ENCODE measurements around the gene BRAF.
"Not testable (repeated sequence)": the region's sequence is repeated elsewhere in the genome, so short reads cannot be mapped to it uniquely, and the experiment has no call there.

BRAF gene

DNA sequence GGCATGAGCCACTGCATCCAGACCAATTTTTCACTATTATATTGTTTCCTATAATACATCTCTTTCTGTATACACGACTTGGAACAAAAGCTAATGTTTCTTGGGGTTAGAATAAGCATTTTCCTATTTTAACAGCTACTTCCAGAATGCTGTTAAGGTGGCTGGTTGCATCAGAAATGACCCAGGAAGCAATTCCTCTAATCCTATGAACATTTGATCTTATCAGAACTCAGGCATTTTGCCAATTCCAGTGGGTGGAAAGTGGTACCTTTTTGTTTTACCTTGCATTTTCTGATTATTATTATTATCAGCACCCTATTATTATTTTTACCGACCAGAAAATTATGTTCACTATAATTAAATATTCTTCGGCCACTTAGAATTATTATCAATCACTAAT lies 154.9 kb downstream of the BRAF start:
- no peak for DNase-seq (ENCODE audit: low read depth in 2 of 2)

DNA sequence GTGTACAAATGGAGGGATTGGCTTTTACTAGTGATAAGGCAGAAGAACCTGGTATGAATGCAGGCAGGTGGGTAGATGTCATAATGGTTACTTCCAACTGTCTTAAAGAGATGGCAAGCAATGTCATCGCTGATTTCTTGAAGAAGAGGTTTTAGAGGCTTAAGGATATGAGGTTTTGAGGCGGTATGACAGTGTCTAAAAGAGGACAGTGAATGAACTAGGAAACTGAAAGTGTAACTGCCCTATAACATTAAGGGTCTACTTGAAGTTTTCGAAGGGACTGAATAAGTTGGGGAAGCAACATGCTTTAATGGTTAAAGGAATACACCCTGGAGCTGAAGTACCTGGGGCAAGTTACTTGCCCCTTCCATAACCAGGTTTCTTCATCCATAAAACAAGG lies 157.3 kb downstream of the BRAF start:
- DNase-seq (ENCODE audit: low read depth in 2 of 2), result no peak

DNA sequence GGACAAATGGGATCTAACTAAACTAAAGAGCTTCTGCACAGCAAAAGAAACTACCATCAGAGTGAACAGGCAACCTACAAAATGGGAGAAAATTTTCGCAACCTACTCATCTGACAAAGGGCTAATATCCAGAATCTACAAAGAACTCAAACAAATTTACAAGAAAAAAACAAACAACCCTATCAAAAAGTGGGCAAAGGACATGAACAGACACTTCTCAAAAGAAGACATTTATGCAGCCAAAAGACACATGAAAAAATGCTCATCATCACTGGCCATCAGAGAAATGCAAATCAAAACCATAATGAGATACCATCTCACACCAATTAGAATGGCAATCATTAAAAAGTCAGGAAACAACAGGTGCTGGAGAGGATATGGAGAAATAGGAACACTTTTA lies 159.3 kb downstream of the BRAF start:
- DNase-seq (ENCODE audit: low read depth in 2 of 2), result not testable (repeated sequence)

DNA sequence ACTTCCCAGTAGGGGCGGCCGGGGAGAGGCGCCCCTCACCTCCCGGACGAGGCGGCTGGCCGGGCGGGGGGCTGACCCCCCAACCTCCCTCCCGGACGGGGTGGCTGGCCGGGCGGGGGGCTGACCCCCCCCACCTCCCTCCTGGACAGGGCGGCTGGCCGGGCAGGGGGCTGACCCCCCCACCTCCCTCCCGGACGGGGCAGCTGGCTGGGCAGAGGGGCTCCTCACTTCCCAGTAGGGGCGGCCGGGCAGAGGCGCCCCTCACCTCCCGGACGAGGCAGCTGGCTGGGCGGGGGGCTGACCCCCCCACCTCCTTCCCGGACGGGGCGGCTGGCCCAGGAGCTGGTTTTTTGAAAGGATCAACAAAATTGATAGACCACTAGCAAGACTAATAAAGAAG lies 161.6 kb downstream of the BRAF start:
- DNase-seq (ENCODE audit: low read depth in 2 of 2), result not testable (repeated sequence)

DNA sequence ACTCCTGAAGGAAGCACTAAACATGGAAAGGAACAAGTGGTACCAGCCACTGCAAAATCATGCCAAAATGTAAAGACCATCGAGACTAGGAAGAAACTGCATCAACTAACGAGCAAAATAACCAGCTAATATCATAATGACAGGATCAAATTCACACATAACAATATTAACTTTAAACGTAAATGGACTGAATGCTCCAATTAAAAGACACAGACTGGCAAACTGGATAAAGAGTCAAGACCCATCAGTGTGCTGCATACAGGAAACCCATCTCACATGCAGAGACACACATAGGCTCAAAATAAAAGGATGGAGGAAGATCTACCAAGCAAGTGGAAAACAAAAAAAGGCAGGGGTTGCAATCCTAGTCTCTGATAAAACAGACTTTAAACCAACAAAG lies 163.4 kb downstream of the BRAF start:
- DNase-seq (ENCODE audit: low read depth in 2 of 2), result not testable (repeated sequence)

DNA sequence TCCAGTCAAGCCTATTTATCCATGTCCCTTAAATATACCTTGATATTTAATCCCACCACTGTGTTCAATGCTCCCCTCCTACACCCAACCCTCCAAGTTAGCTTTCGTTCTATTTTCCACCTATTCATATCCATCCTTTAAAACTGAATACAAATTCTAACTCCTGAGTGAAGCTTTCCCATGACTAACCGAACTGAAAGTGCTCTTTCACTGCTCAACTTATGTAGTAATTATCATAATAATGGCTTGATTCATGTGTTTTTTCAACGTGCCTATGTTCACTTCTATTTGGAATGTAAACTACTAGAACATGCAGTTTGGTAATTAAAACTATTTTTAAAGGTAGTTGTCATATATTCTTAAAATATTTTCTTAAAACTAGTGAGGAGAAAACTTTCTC lies 170.2 kb downstream of the BRAF start:
- DNase-seq (ENCODE audit: low read depth in 2 of 2), result no peak

DNA sequence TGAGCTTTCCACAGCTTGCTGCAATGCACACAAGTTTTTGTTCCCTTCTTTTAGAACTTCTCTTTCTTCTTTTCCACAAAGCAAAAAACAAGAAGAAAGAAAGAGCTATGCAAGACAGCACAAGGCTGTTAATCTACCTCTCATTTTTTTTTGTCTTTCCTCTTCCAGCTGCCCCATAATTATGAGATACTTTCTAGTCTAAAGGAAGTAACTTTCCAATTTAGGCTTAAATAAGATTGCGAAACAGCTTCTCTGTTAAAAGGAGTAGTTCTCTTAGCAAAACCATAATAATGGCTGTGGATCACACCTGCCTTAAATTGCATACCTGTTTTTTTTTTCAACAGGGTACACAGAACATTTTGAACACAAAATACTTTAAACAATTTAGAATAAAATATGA lies 172.2 kb downstream of the BRAF start:
- DNase-seq (ENCODE audit: low read depth in 2 of 2), result no peak

DNA sequence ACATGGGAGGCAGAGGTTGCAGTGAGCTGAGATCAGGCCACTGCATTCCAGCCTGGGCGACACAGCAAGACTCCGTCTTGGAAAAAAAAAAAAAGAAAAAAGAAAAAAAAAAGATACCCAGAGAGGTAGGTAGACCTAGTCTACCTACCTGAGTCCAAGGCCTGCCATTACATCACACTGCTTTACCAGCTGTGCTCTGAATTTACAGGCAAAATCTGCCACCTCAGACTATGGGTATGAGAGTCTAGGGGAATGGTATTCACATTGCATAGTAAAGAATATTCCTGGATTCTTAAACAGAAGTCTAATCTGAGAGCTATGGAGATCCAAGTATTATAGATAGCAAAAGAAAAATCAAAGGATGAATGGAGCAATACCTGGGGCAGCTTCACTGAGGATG lies 178.0 kb downstream of the BRAF start:
- DNase-seq (ENCODE audit: low read depth in 2 of 2), result no peak

DNA sequence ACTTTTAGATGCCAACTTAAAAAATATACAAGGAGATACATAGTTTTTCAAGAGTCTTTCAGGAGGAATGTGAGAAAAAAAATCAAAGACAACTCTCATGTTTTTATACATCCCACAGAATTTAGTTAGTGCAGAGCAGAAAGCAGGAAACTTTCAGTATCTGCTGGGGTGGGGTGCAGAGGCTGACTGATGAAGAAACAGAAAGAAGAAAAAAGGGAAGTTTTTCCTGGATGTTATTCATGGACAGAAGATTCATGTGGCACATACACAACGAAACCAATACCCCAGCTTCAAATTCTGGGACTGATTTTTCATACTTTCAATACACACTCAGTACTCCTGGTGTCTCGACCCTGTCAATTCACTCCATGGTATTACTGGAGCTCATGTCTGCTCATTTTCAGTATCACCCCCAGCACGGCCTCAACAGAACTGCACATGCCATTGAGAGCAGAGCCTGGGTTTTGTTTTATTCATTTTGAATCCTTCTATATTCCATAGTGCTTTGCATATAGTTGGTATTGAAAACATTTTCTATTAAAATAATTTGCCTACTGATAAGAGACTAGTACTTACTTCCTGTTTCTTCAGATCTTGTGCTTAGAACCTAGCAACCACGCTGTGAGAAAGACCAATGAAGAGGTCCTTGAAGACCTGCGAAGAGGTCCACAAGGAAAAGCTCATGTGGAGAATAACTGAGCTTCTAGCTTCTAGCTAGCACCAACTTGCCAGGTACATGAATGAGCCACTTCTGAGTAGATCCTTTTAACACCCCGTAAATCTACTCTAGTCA lies 179.3 kb downstream of the BRAF start:
- no peak for DNase-seq (ENCODE audit: low read depth in 2 of 2)

DNA sequence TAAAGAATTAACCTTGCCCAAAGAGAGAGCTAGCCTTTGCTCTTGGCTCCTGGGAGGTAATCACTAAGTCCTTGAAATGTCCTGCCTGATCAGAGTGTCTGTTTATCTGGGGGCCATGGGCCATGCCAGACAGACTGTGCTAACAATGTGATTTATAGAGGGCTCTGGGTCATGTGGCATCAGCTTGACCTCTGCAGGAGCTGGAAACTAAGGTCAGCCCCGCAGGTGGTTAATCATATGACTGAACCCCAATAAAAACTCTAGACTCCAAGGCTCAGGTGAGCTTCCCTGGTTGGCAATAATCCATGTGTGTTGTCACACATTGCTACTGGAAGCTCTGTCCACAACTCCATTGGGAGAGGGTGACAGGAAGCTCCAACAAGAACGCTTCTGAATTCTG lies 180.7 kb downstream of the BRAF start:
- DNase-seq (ENCODE audit: low read depth in 2 of 2), result no peak

DNA sequence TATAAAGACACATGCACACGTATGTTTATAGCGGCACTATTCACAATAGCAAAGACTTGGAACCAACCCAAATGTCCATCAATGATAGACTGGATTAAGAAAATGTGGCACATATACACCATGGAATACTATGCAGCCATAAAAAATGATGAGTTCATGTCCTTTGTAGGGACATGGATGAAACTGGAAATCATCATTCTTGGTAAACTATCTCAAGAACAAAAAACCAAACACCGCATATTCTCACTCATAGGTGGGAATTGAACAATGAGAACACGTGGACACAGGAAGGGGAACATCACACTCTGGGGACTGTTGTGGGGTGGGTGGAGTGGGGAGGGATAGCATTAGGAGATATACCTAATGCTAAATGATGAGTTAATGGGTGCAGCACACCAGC lies 181.5 kb downstream of the BRAF start:
- not testable (repeated sequence) for DNase-seq (ENCODE audit: low read depth in 2 of 2)

DNA sequence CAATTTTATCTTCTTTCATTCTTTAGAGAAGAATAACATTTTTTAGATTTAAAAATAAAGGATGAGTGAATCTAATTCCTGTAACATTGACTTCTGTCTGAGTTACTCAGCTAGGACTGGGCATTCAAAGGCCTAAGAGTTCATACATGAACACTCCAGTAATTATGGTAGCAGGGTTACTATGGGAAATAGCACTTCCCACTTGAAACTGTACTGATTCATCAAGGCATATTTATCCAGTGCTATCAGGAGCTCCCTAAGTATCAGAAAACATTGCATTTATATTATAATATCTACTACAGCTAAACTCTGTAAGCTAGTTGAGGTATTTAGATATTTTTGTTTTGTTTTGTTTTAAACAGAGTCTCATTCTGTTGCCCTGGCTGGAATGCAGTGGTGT lies 186.4 kb downstream of the BRAF start:
- DNase-seq (ENCODE audit: low read depth in 2 of 2), result no peak

DNA sequence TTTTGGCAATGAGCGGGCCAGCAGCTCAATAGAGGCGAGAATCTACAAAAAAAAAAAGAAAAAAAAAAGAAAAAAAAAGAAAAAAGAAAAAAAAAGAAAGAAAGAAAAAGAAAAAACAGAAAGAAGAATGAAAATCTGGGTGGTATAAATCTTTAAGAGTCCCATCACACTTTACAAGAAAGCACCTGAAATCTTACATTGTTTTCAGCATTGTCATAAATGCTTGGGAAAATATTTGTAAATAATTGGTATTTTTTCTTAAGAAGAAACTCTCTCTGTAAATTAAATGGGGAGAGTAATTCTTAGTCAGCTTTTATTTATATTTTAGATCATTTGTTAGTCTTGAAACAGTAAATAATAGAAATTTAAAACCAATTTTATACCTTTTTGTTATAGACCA lies 190.0 kb downstream of the BRAF start:
- DNase-seq (ENCODE audit: low read depth in 2 of 2), result no peak

DNA sequence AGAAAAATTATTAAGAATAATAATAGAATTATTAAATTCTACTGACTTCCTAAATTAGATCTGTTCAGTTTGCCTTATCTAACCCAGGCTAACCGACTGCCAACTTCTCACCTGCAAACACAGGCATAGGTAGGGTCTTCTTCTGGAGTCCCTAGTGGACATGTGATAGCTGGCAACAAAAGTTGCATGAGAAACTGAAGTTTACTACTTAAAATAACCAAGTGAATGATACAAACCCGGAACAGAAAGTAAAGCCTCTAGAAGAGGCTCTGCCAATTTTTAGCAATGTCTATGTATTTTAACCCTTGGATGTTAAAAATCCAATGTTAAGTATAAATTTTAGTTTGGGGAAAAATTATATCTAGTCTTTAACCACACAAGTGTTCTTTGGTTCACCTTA lies 190.6 kb downstream of the BRAF start:
- DNase-seq (ENCODE audit: low read depth in 2 of 2), result no peak

DNA sequence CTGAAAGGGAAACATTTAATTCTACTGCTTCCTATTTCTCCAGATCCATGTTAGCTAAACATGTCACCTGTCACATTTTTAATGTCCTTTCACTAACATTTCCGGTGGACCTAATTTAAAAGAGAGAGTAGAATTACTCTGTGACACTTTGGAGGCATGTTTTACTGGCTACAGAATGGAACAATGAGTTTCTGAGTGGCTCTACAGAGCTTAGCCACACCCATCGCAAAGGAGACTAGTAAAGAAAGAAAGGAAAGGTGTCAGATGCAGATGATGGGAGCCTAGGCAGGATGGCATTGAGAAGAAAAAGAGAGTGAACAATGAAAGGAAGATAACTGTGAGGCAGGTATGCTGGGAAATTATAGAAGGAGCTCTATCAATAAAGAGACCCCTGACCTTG lies 192.3 kb downstream of the BRAF start:
- DNase-seq (ENCODE audit: low read depth in 2 of 2), result no peak

DNA sequence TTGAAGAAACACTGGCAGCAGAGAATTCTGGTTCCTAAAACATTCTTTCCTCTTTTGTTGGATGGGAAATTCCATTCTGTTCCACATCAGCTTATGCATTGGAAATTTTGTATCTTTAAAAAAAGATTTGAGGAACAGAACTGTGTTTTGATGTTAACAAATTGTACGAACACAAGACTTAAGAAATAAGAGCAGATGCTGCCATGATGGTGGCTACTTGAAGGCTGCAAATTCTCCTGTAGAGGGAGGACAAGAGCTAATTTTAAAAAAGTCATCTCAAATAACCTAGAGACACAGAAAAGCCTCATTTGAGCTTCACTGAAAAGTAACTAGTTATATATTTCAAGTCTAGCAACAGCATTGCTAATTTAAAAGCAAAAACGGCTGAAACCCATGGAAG lies 198.4 kb downstream of the BRAF start:
- DNase-seq (ENCODE audit: low read depth in 2 of 2), result no peak

DNA sequence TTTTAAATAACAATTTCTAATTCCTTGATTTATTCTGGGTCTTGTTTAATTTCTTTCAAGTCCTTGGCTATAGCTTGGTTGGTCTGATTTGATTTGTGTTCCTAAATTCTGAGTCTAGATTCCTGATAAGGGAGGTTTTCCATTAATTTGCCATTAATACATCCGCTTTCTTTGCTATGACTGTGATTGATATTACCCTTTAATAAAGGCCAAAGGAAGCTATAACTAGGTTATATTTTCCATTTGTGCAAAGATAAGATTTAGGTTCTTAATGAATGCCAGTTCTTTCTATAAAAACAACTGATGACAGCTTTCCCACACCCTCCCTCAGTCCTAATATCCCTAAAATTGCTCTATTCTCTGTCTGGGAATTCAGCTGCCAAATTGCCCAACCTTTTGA lies 200.0 kb downstream of the BRAF start:
- no peak for DNase-seq (ENCODE audit: low read depth in 2 of 2)

DNA sequence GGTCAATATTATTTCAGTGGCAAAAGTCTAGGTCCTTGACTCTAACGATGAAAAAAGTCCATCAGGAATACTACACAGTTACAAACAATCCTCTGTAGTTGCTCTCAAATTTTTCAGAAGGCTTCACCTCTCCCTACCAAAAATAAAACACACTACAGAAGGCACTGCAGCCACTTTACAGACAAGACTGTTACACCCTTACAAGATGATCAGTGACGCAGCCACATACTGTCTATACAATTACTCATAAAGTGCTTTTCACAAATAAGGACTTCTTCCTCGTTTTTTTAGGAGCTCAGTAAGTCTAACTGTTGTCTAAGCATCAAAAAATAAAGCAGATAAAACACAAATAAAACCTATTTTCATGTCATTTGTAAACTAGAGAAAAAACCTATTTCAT lies 201.2 kb downstream of the BRAF start:
- no peak for DNase-seq (ENCODE audit: low read depth in 2 of 2)

DNA sequence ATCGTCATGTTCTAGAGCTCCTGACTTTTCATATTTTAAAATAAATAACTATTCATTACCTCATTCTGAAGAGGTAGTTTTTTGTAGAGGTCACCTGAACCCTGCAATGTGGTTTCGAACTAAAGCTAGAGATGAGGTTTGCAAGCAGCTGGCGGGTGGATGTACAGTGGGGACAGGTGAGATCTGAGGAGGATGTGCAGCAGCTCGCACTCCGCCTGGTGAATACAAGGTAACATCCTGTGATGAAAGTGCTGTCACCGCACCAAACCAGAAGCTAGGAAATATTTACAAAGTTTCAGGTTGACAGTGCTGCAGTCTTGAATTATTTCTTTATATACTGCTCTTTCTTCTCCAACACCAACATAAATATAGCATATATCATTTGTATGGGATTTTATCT lies 201.7 kb downstream of the BRAF start:
- no peak for DNase-seq (ENCODE audit: low read depth in 2 of 2)

DNA sequence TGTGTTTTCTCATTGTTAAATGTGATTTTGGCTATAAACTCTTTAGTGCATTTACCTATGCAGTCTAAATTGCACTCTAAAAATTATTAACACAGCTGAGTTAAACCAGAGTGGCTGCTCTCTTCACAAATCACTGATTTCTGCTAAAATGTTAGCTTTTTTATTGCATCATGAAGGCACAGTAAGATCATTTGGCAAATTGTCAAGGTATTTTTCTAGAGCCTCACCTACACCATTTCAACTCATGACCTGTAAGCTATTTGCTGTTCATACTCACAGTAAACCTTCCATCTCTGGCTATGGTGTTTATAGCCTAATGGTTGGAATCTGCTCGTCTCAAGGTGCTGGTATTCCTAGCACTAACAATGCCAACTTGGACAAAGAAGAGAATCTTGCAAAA lies 202.5 kb downstream of the BRAF start:
- no peak for DNase-seq (ENCODE audit: low read depth in 2 of 2)

DNA sequence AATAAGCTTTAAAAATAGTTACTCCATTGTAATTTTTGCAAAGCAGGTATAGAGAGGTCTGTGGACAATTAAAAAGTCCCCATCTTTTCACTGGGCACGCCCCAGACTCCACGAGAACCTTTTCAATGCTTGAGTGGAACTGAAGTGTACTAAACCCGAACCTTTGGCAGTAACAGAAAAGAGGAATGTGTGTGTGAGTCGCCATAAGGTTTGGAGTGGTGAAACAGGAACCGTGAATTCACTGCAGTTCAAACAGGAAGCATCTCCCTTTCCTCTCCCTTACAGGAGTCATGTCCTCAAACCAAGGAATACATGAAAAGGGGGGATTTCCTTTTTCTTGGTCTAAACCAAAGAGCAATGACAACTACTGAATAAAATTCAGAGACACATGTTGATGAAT lies 205.0 kb downstream of the BRAF start:
- DNase-seq (ENCODE audit: low read depth in 2 of 2), result no peak

DNA sequence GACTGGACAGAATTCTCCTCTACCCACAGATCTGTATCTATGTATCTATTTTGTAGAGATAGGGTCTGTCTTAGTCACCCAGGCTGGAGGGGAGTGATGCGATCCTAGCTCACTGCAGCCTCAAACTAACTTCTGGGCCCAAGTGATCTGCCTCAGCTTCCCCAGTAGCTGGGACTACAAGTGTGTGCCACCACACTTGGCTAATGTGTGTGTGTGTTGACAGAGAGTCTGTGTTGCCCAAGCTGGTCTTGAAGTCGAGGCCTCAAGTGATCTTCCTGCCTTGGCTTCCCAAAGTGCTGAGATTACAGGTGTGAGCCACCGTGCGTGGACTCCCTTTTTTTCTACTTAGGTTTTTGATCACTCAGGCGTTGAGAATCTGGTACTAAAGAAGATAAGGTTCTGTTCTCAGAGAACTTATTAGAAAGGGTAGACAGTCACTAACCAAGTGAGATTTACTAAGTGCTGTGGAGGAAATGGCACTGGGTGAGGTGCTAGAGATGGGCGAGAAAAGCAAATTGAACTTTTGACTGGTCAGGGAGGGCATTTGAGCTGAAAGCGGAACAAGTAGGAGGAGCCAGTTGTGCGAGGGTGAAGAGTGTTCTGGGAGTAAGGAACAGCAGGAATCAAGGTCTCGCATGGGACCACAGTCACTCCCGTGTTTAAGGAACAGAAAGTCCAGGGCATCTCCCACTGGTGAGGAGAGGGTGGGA lies 210.2 kb downstream of the BRAF start:
- DNase-seq (ENCODE audit: low read depth in 2 of 2), result no peak

DNA sequence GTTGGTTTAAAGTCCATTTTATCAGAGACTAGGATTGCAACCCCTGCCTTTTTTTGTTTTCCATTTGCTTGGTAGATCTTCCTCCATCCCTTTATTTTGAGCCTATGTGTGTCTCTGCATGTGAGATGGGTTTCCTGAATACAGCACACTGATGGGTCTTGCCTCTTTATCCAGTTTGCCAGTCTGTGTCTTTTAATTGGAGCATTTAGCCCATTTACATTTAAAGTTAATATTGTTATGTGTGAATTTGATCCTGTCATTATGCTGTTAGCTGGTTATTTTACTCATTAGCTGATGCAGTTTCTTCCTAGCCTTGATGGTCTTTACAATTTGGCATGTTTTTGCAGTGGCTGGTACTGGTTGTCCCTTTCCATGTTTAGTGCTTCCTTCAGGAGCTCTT lies 212.3 kb downstream of the BRAF start:
- DNase-seq (ENCODE audit: low read depth in 2 of 2), result not testable (repeated sequence)

DNA sequence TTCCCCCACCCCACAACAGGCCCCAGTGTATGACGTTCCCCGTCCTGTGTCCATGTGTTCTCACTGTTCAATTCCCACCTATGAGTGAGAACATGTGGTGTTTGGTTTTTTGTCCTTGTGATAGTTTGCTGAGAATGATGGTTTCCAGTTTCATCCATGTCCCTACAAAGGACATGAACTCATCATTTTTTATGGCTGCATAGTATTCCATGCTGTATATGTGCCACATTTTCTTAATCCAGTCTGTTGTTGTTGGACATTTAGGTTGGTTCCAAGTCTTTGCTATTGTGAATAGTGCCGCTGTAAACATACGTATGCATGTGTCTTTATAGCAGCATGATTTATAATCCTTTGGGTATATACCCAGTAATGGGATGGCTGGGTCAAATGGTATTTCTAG lies 216.0 kb downstream of the BRAF start:
- not testable (repeated sequence) for DNase-seq (ENCODE audit: low read depth in 2 of 2)
